OCI-LY1 (cell line): ENCODE results near the gene BMP7.

Experiments used
- CTCF ChIP-seq: fragments of 200-600 bp; sonication (generic), shearing (Covaris generic); IDR thresholded peaks from 2 replicates; pipeline ENCODE4 v1.5.1; 2017; ENCODE audit warnings: mild to moderate bottlenecking, antibody characterized with exemption, low read length, moderate library complexity, mixed read lengths
- EZH2 ChIP-seq: fragments of 200-600 bp; sonication (generic), shearing (Covaris generic); IDR thresholded peaks from 2 replicates; pipeline ENCODE4 v1.8.0; 2017; ENCODE audit warnings: borderline replicate concordance, mixed run types, mild to moderate bottlenecking, antibody characterized with exemption, low read length, moderate library complexity, mixed read lengths

GRCh38 chr20:57214948-57215347 is 51.5 kb downstream of the BMP7 start:
- TF ChIP-seq CTCF = no peak
- no peak for TF ChIP-seq EZH2
